HG03520 (cell line): ENCODE results near the gene POLD4.

Experiments used
- ATAC-seq: cut with Tn5 transposase; IDR thresholded peaks from one replicate; pipeline ENCODE4 v1.9.1; 2021; ENCODE audit warnings: mild to moderate bottlenecking, moderate library complexity; ENCODE audit not compliant: unreplicated experiment

POLD4 gene

DNA sequence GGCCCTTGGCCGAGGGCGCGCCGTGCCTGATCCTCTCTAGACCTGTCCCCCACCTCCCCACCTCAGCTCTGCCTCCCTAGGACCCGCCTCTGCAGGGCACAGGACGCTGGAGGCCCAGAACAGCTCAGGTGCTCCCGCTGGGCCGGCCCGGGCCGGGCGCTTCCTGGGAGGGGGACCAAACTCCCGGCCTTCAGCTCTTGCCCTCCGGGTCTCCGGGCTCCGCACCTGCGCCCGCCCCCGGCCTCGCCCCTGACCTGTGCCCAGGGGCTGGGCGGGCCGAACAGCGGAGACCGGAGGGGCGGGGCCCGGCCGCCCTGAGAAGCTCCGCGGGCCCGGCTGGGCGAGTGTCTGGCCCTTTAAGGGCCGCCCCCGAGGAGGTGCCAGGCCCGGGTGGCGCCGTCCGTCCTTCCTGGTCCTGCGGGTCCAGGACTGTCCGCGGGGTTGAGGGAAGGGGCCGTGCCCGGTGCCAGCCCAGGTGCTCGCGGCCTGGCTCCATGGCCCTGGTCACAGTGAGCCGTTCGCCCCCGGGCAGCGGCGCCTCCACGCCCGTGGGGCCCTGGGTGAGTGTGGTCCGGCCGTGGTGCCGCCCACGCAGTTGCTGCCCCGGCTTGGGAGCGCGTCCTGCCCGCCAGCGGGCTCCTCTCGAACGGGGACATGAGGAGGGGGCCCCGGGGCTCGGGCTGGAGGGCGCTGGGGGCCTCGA is 50.1 kb downstream of the POLD4 start, which contains the start of gene SSH3:
Gene SSH3 (plus strand): TSS at position 399 of the 703 bp plus-strand sequence. CDS start 96 bp downstream, at position 495.
- ATAC-seq, result no peak

DNA sequence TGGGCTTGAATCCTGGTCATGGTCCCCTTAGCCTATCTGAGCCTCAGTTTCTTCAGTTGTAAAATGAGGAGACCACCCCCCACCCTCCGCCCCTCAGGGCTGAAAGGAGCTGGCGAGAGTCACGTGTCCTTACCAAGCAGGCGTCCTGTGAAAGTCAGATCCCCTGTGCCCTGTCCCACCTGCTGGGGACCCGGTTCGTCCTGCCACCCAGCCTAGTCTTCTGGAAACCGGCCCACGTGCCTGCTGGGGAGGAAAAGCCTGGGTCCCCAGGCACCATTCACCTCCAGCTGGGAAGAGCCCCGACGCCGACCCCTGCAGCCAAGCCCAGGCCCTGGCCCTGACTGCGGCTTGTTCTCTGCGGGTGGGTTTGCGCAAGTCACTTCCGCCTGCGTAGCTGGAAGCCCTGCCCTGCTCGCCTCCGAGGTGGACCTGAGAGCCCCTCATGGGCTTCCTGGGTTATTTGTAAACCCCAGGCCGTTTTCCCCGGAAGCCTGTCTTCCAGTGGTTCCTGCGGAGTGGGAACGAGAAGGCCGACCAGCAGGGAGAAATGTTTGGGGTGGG is 50.7 kb downstream of the POLD4 start:
- no peak for ATAC-seq

DNA sequence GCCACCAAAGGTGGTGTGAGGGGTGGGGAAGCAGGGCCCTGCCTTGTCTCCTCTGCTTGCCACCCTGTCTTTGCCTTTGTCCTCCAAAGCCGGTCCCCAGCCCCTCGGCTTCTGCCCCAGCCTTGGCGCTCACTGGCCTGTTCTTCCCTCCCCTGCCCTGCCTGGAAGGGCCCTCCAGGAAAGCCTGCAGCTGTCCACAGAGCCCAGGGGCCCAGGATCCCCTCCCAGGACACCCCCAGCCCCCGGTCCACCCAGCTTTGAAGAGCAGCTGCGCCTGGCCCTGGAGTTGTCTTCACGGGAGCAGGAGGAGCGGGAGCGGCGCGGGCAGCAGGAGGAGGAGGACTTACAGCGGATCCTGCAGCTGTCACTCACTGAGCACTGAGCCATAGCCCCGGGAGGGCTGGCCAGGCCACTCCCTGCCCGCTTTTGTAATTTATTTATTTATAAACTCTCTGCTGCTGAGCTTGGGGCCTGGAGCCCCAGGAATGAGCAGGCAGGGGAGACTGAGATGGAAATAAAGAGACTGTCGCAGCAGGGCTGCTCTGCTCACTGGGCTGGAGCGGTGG is 51.3 kb downstream of the POLD4 start:
- no peak for ATAC-seq

DNA sequence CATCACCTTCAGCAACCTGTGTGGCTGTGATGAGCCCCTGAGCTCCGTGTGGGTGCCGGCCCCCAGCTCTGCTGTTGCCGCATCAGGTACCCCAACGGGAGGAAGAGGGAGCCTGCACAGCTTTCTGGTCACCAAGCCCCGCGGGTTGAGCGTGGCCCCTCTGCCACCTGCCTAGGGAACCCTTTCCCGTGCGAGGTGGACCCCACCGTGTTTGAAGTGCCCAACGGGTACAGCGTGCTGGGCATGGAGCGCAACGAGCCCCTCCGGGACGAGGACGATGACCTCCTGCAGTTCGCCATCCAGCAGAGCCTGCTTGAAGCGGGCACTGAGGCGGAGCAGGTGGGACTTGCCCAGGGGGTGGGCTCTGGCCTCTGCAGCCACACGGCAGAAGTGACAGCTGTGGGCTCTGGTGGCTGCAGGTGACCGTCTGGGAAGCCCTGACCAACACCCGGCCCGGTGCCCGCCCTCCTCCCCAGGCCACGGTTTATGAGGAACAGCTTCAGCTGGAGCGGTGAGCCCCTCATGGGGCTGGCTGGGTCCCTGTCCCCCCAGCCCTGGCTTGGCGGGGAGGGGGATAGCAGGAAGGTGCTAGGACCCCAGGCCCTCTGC is 51.9 kb downstream of the POLD4 start:
- ATAC-seq, result no peak
